ENCODE data around the gene ZNF346. TPM values are rescaled to one million over a fixed set of nuclear protein-coding genes. Genes with fewer than 3 reads are reported as not detected.
A peak's percentile ranks its signal among the peaks of the same experiment; 100 is the strongest.

ZNF346 gene
- total RNA-seq, 1 donor, result 17.9 TPM

- TF ChIP-seq CTCF (IDR thresholded peaks at IDR 0.05; ENCODE audit: insufficient read depth, low read length), result no peak
- DNase-seq (ENCODE audit: low read depth), result no peak
- H3K4me3 ChIP-seq (ENCODE audit: low read depth, low read length), result no peak overlapping the region
These were observed 81.2 kb downstream of the ZNF346 start for GRCh38 chr5:177103523-177104253.

GRCh38 chr5:177105691-177106476 lies 83.4 kb downstream of the ZNF346 start:
- no peak overlapping the region for H3K4me3 ChIP-seq (ENCODE audit: low read depth, low read length)
- TF ChIP-seq CTCF (IDR thresholded peaks at IDR 0.05; ENCODE audit: insufficient read depth, low read length), result no peak
- DNase-seq (ENCODE audit: low read depth), result no peak

GRCh38 chr5:177107159-177107558 lies 84.7 kb downstream of the ZNF346 start:
- H3K4me3 ChIP-seq (ENCODE audit: low read depth, low read length), result no peak overlapping the region
- no peak for TF ChIP-seq CTCF (IDR thresholded peaks at IDR 0.05; ENCODE audit: insufficient read depth, low read length)
- no peak for DNase-seq (ENCODE audit: low read depth)

- no peak overlapping the region for H3K4me3 ChIP-seq (ENCODE audit: low read depth, low read length)
- DNase-seq (ENCODE audit: low read depth), result no peak
- TF ChIP-seq CTCF (IDR thresholded peaks at IDR 0.05; ENCODE audit: insufficient read depth, low read length), result no peak
These were observed 87.3 kb downstream of the ZNF346 start for GRCh38 chr5:177109810-177110209.

GRCh38 chr5:177111720-177112394 lies 89.4 kb downstream of the ZNF346 start:
- H3K4me3 ChIP-seq (ENCODE audit: low read depth, low read length), result peak overlapping the region; percentile 22
- peak; percentile 38 for DNase-seq (ENCODE audit: low read depth)
- TF ChIP-seq CTCF (IDR thresholded peaks at IDR 0.05; ENCODE audit: insufficient read depth, low read length), result peak; percentile 97

- TF ChIP-seq CTCF (IDR thresholded peaks at IDR 0.05; ENCODE audit: insufficient read depth, low read length), result no peak
- no peak overlapping the region for H3K4me3 ChIP-seq (ENCODE audit: low read depth, low read length)
- DNase-seq (ENCODE audit: low read depth), result no peak
These were observed 90.2 kb downstream of the ZNF346 start for GRCh38 chr5:177112589-177113220.

Data from fibroblast of the aortic adventitia (primary cell).